HG02840 (cell line): ENCODE results near the gene SETD2.
"Not testable (repeated sequence)": the region's sequence is repeated elsewhere in the genome, so short reads cannot be mapped to it uniquely, and the experiment has no call there.

Experiments used
- ATAC-seq: cut with Tn5 transposase; IDR thresholded peaks from one replicate; pipeline ENCODE4 v1.9.1; 2021; ENCODE audit warnings: mild to moderate bottlenecking, moderate library complexity, moderate number of reproducible peaks; ENCODE audit not compliant: unreplicated experiment, low FRiP score

Gene SETD2

DNA sequence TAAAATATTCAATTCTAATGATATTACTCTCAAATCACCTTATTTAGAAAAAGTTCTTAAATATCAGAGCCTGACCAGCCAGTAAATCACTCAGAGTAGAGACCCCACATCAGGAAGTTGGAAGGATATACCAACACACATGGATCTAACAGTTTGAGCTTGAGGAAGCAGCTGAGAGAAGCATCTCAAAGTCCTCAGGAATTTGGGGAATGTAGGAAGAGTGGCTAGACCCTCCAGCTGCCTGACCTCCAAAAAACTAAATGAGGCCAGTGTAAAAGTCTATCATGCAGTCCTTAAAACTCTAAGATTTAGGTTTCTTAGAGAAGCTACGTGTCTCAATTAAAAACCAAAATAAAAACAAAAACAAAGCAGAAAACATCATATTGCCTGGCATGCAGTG, 55.4 kb downstream of the SETD2 start:
- no peak for ATAC-seq

DNA sequence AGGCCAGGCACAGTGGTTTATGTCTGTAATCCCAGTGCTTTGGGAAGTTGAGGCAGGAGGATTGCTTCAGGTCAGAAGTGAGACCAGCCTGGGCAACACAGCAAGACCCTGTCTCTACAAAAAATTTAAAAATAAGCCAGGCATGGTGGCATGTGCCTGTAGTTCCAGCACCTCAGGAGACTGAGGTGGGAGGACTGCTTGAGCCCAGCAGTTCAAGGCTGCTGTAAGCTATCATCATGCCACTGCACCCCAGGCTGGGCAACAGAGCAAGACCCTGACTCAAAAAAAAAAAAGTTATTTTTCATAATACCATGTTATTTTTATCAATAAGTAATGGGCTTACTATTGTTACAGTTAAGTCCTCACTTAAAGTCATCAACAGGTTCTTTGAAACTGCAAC, 59.7 kb downstream of the SETD2 start:
- ATAC-seq: no peak

DNA sequence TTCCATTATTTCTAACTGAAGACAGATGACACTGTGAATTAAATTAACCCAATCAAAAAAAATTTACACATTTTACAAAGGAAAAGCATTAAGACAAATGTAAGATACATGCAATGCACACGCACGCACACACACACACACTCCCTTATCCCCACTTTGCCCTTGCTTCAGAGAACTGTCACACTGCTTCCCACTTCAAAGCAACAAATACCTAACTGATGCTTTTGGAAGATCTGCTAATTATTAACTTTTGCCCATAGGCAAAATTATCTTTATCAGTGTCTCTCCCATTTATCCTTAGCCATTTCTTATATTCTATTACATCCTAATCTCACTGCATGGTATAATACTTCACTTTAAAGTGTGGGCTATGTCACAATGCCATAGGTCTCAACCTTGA, 60.3 kb downstream of the SETD2 start:
- no peak for ATAC-seq

DNA sequence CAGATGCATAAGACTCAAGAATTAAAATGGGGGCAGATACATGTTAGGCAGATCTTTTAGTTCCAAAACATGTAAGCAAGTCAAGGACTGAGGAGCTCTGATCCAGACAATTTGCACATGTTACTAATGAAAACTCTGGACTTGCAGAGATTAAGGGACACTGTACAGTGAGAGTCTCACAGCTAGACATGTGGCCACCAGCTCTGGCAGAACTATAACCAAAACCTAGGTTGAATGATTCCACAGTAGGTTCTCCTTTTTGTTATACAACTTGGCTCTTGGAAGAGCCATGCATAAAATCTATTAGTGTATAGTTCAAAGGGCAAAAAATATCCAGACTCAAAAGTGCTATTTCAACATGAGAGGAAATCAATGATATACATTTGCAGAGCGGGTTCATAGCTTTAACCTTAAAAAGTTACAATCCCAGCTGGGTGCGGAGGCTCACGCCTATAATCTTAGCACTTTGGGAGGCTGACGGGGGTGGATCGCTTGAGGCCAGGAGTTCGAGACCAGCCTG, 61.8 kb downstream of the SETD2 start:
- no peak for ATAC-seq

DNA sequence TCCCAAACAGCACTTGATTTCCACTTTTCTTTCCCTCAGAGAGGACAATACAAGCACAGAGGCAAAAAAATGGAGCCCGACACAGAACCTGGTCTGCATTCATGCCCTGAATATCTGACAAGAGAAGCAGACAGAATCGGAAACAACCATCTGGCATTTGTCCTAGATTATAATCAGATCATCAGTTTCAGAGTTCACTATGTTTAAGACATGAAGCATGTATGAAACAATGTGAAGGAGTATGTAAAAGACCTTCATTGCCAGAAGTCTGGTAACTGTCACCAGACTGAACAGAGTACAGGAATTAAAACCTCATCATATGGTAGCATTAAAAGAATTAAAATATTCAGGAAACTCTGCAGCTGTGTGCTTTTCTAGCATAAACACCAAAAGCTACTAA, 65.0 kb downstream of the SETD2 start:
- ATAC-seq: no peak

DNA sequence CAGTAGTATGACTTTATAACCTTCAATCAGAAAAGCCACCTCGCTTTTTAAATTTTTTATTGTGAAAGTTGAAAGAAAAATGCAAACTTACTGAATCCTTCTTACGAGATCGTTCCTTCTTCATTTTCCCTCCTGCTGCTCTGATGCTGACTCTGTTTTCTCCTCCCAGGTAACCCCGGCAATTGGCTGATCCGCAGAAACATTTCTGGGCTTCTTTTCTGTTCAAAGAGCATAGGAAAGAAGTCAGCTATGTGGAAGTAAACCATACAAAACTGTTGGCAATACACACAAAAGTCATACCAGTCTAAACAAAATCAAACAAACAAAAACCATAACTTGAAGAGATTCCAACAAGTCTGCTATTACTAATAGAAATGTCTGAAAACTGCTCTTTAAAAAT, 66.0 kb downstream of the SETD2 start:
- no peak for ATAC-seq

DNA sequence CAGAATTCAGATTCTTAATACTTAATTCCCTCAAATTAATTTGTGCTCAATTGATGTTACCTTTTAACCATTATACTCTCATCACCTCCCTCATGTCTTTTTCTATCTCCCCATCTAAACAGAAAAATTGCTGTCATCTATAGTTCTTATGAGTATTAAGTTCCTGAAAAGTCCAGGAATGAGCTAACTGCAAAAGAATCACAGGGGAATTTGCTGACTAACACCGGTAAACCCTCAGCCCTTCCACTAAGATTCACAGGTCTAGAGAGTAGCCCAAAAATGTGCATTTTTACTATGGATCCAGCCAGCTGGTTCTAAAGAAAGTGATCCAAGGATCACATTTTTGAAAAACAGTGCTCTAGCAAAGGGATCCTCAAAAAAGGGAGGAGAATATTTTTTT, 67.0 kb downstream of the SETD2 start:
- no peak for ATAC-seq

DNA sequence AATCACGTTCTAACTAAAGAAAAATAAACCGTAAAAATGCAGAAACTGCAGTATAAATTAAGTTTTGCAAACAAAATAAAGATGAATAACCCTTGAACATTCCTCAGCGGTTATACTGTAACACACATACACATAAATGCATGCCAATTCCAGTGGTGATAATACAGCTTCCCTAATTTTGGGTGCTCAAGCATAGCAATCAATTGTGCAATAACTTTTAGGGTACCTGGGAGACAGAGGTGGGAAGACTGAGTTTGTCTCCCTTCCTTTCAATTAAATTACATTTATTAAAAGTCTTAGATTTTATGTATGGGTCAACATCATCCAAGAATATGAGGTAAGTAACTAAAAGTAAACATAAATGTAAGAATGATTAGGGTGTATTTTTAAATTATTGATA, 71.8 kb downstream of the SETD2 start:
- ATAC-seq: no peak

DNA sequence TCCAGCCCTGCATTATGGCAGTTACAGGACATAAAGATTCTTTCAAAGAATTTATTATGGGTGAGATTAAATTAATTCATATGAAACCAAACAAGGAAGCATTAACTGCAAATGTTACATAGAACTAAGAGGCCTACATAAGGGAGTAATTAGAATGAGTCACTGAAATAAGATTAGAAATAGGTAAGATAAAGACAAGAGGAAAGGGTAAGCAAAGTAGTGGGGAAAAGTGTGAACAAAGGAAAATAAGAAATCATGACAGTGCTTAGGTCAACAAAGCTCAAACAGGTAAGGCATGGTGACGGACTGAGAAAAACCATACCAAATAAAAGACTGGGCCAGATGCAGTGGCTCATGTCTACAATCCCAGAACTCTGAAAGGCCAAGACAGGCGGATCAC, 74.3 kb downstream of the SETD2 start:
- ATAC-seq: no peak

DNA sequence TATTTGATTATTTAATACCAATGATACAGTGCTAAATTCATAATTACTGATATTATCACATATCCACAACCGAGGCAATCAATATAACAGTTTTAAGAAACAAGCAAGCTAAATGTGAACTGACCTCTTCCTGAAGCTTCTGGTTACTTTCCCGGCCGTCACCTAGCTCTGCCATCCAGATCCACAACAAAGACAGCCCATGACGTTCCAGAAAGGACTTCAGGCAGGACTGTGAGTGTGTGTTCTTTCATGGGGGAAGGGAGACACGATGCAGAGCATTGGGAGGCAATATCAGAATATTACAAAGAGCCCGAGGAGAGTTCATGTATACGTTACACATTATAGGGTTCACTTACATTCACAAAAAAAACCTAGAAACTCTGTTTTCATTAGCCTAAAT, 77.8 kb downstream of the SETD2 start:
- no peak for ATAC-seq

DNA sequence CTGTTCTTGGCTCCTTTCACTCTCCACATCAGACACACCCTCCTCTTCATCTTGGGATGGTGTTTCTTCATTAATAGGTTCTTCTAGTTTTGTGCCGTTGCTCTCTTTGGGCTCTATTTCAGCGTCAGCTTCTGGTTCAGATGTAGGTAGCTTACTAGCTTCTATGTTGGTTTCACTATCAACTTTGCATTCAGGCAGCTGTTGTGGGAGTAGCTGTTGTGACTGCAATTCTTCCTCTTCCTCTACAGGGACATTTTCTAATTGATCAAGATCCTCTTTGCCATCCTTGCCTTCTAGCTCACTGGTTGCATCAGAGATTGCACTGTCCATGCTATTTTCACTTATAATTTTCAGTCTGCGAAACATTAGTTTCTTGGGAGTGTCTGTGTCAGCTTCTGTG, 80.1 kb downstream of the SETD2 start:
- ATAC-seq: peak; percentile 60

DNA sequence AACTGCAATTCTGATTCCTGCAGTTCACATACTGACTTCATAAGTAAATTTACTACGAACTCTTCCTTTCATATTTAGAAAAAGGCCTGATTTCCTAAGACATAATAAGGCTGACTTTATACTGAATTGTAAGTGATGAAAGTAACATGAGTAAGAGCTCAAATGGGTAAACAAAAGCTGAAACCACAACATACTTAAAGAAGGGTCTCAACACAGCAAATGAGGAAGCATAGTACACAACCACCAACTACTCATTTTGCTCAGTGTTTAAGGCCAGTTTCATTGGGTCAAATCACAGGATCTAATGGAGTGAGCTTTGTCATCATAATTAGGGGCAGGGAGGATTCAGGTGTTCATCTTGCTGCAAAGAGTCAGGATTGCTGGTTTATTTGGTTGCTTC, 81.4 kb downstream of the SETD2 start:
- no peak for ATAC-seq

DNA sequence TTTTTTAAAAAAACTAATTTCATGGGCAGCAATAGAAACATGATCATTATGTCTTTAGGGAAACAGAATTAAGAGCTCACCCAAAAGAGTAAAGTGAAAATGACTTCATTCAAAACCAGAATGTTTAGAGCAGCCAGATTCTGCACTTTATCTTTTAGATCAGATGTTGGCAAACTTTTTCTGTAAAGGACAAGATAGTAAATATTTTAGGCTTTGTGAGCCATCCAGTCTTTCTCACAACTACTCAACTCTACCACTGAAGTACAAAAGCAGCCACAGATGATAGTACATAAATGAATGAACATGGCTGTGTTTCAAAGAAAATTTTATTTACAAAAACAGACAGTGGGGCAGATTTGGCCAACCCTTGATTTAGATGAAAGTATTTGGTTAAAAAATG, 84.5 kb downstream of the SETD2 start:
- no peak for ATAC-seq

DNA sequence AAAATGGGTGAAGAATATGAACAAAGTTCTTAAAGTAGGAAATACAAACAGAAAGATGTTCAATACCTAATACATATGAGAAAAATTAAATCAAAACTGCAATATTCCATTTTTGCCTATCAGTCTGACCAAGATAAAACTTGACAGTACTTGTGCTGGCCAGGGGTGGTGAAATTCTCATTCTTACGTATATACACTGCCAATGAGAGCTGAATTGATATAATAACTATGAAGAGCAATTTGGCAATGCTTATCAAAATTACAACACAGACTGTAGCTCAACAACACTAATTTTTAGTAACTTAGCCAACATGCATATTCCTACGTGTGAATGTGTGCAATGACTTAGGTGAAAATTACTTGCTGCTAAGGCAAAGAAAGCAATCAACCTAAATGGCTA, 90.2 kb downstream of the SETD2 start:
- no peak for ATAC-seq

DNA sequence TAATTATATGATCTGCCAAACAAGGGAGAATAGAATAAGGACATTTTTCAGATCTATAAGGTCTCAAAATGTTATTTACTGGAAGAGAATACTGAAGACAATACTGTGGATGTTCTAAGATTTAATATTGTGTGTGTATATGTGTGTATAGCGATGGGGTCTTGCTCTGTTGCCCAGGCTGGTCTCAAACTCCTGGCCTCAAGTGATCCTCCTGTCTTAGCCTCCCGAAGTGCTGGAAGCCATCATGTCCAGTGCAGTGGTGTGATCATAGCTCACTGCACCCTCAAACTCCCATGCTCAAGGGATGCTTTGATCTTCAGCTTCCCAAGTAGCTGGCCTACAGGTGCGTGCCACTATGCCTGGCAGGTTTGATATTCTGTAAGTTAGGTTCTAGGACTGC, 93.1 kb downstream of the SETD2 start:
- ATAC-seq: no peak

DNA sequence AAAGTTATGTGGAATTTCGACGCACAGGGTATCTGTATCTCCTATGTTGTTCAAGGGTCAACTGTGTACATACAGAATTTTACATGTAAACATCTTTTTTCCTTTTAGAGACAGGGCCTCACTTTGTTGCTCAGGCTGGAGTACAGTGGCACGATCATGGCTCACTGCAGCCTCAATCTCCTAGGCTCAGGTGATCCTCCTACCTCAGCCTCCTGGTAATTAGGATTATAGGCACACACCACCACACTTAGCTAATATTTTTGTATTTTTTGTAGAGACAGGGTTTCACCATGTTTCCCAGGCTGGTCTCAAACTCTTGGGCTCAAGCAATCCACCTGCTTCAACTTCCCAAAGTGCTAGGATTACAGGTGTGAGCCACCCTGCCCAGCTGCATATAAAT, 97.7 kb downstream of the SETD2 start:
- not testable (repeated sequence) for ATAC-seq

DNA sequence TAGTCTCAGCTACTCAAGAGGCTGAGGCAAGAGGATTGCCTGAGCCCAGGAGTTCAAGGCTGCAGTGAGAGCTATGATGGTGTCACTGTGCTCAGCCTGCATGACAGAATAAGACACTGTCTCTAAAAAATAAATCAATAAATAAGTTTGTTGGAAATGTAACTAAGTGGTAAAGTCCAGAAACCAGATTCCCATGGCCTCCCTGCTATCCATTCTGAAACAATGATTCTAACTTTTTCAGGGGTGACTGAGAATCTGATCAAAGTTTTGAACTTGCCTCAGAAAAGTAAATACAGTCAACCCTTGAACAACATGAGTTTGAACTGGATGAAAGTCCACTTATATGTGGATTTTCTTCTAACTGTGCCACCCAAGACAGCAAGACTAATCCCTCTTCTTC, 98.2 kb downstream of the SETD2 start:
- no peak for ATAC-seq

DNA sequence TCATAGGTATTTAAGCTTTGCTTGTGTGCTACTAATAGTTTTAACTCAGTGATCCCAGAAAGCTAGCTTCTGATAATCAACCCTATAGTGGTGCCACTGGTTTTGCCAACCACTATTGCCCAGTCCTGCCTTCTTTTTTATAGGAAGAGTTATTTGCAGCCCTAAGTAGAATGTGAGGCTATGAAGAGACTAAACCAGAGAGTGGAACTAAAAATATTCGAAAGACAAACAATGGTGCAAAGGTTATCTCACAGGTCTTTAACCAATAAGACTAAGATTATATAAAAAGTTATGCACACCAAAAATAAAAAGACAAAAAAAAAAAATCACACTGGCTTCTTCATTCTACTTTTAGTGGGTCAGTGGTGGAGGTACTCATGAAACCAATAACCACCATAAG, 98.9 kb downstream of the SETD2 start:
- no peak for ATAC-seq

DNA sequence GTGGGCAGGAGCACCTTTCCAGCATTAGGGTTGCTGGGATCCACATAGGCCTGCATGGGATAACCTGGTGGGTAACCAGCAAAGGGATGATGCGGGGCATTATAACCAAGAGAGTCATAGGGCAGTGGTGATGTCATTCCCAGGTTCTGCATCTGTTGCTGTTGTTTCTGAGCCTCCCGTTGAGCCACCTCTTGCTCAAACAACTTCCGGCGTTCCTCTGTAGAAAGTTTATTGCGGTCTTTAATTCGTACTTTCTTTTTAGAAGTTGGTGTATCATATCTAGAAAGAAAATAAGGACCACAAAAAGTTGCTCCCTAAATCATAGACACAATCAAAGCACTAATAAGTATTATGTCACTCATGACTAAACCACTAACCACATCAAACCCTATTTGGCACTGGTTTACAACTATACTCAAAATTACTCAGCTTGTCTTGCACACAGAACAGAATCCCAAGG, 106.7 kb downstream of the SETD2 start:
- ATAC-seq: no peak

DNA sequence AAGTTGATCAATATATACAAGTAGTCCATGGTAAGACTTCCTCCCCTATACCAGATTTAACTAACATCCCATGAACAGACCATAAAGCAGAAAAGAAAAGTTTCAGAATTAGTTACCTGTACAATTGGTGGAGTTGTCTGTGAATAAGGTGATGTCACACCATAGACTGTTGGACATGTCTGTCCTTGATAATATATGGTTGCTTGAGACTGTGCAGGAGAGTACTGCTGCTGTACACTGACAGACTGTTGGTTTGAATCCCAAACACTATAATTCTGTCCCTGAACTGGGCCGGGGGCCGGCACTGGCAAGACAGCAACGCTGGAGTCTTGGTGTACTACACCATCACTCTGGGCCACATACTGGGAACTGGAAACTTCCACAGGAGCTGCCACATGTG, 107.2 kb downstream of the SETD2 start:
- ATAC-seq: no peak

DNA sequence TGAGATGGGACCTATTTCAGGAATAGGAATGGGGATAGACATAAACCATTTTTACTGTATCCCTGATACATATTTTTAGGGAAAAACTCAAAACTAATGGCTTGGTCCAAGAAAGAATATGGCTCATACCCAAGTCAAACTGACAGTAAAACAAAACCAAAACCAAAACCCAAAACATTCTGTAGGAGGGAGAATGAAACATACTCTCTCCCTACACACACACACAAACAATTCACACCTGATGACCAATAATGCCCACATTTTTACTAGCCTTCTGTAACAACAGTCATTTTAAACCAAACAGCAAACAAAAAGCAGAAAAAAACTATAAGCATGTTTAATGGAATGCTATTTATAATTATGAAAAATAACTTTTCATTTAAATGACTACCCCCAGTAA, 109.5 kb downstream of the SETD2 start:
- no peak for ATAC-seq

DNA sequence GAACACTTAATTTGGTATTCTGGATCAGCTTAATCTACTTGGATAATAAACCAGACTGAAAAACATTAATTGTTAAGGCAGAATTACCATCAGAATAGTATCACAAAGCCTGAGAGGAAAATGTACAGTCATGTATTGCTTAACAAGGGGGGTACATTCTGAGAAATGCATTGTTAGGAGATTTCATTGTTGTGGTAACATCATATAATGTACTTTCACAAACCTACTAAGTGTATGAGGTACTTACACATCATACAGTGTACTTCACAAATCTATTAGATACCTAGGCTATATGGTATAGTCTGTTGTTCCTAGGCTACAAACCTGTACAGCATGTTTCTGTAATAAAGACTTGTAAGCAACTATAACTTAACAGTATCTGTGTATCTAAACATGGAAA, 116.2 kb downstream of the SETD2 start:
- no peak for ATAC-seq

DNA sequence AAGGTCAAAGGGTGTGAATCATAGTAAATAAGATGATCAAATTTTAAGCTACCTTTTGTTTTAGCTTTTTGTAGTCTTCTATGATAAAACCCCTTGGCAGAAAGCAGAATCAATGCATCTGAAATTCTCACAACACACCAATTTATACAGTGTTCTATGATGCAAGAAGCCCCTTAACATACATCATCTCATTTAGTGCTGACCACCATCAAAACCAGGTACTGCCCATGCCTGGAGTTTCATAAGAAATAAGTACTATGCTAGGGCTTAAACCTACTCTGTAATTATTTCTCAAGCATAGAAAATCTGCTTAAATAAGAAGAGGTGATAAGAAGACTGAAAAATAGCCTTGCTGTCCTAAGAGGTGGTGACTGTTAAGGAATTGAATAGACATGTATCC, 116.8 kb downstream of the SETD2 start:
- ATAC-seq: no peak
